OCI-LY1 (cell line): Measurements from ENCODE around the gene FLYWCH1.

Experiments used
- H2AFZ ChIP-seq: fragments of 200-600 bp; sonication (generic), shearing (Covaris generic); 2 replicates; pipeline ENCODE4 v1.6.0; 2014; ENCODE audit warnings: antibody characterized with exemption, mild to moderate bottlenecking, low read length
- H3F3A ChIP-seq: fragments of 200-600 bp; sonication (generic), shearing (Covaris generic); 2 replicates; pipeline ENCODE4 v1.6.0; 2014; ENCODE audit warnings: mild to moderate bottlenecking, antibody characterized with exemption, low read length, moderate library complexity; ENCODE audit not compliant: insufficient read depth
- H3K27ac ChIP-seq: fragments of 200-600 bp; sonication (generic); 2 replicates; pipeline ENCODE4 v1.5.1; 2014; ENCODE audit warnings: low read length, mixed run types, mild to moderate bottlenecking, low read depth; ENCODE audit not compliant: poor library complexity, severe bottlenecking
- H3K27me3 ChIP-seq: fragments of 200-600 bp; sonication (generic); 2 replicates; pipeline ENCODE4 v1.6.0; 2014; ENCODE audit warnings: antibody characterized with exemption, mild to moderate bottlenecking, low read length, moderate library complexity; ENCODE audit not compliant: insufficient read depth
- H3K36me3 ChIP-seq: fragments of 200-600 bp; sonication (generic); 2 replicates; pipeline ENCODE4 v1.6.1; 2014; ENCODE audit warnings: mild to moderate bottlenecking, antibody characterized with exemption, low read length, moderate library complexity, mixed read lengths; ENCODE audit not compliant: insufficient read depth
- H3K4me1 ChIP-seq: fragments of 200-600 bp; sonication (generic); 2 replicates; pipeline ENCODE4 v1.5.1; 2014; ENCODE audit warnings: mild to moderate bottlenecking, low read length, moderate library complexity; ENCODE audit not compliant: insufficient read depth, severe bottlenecking
- H3K4me2 ChIP-seq: fragments of 200-600 bp; sonication (generic), shearing (Covaris generic); 2 replicates; pipeline ENCODE4 v1.6.1; 2014; ENCODE audit warnings: low read length
- H3K4me3 ChIP-seq: fragments of 200-600 bp; sonication (generic); 2 replicates; pipeline ENCODE4 v1.5.1; 2014; ENCODE audit warnings: low read length, low read depth, mild to moderate bottlenecking, mixed read lengths; ENCODE audit not compliant: poor library complexity, severe bottlenecking
- H3K79me2 ChIP-seq: fragments of 200-600 bp; shearing (Covaris generic); 2 replicates; pipeline ENCODE4 v1.6.1; 2016; ENCODE audit warnings: mixed run types, low read length, mixed read lengths; ENCODE audit not compliant: insufficient read depth
- H3K9ac ChIP-seq: fragments of 200-600 bp; sonication (generic), shearing (Covaris generic); 2 replicates; pipeline ENCODE4 v1.6.1; 2014; ENCODE audit warnings: mild to moderate bottlenecking, low read length, mixed read lengths
- H3K9me2 ChIP-seq: fragments of 200-600 bp; sonication (generic), shearing (Covaris generic); 2 replicates; pipeline ENCODE4 v1.6.1; 2014; ENCODE audit warnings: low read depth, mild to moderate bottlenecking, low read length, mixed read lengths
- H3K9me3 ChIP-seq: fragments of 200-600 bp; shearing (Covaris generic); 2 replicates; pipeline ENCODE4 v1.6.1; 2014; ENCODE audit warnings: low read length, mixed read lengths
- H4K20me1 ChIP-seq: fragments of 200-600 bp; sonication (generic), shearing (Covaris generic); 2 replicates; pipeline ENCODE4 v1.6.0; 2016; ENCODE audit warnings: mild to moderate bottlenecking, low read length; ENCODE audit not compliant: insufficient read depth
- EZH2 ChIP-seq: fragments of 200-600 bp; sonication (generic), shearing (Covaris generic); IDR thresholded peaks from 2 replicates; pipeline ENCODE4 v1.8.0; 2017; ENCODE audit warnings: borderline replicate concordance, mixed run types, mild to moderate bottlenecking, antibody characterized with exemption, low read length, moderate library complexity, mixed read lengths
- TF ChIP-seq, protein P1 (sequence below): fragments of 200-600 bp; sonication (generic), shearing (Covaris generic); IDR thresholded peaks from 2 replicates; pipeline ENCODE4 v1.5.1; 2017; ENCODE audit warnings: mild to moderate bottlenecking, antibody characterized with exemption, low read length, moderate library complexity, mixed read lengths

Gene FLYWCH1

GRCh38 chr16:2981177-2981898 lies 69.6 kb downstream of the FLYWCH1 start:
- no peaks in the 10 kb centered on the region for H3K9me2 ChIP-seq
- peak overlapping the region; percentile 85 for H3K4me2 ChIP-seq
- no peak overlapping the region for H2AFZ ChIP-seq
- H4K20me1 ChIP-seq, result no peaks in the 10 kb centered on the region
- peak overlapping the region; percentile 91; the same call in 1 of the 2 replicates for H3K9ac ChIP-seq
- H3K4me1 ChIP-seq, result peaks cover 49% of the 10 kb centered on the region
- H3K9me3 ChIP-seq, result no peaks in the 10 kb centered on the region
- peak overlapping the region; percentile 96 for H3K4me3 ChIP-seq
- peaks cover 3% of the 10 kb centered on the region; the same call in 1 of the 2 replicates for H3K79me2 ChIP-seq
- peaks cover 20% of the 10 kb centered on the region for H3K36me3 ChIP-seq
- H3K27ac ChIP-seq, result no peak overlapping the region
- H3K27me3 ChIP-seq, result no peaks in the 10 kb centered on the region
- TF ChIP-seq, protein P1, sequence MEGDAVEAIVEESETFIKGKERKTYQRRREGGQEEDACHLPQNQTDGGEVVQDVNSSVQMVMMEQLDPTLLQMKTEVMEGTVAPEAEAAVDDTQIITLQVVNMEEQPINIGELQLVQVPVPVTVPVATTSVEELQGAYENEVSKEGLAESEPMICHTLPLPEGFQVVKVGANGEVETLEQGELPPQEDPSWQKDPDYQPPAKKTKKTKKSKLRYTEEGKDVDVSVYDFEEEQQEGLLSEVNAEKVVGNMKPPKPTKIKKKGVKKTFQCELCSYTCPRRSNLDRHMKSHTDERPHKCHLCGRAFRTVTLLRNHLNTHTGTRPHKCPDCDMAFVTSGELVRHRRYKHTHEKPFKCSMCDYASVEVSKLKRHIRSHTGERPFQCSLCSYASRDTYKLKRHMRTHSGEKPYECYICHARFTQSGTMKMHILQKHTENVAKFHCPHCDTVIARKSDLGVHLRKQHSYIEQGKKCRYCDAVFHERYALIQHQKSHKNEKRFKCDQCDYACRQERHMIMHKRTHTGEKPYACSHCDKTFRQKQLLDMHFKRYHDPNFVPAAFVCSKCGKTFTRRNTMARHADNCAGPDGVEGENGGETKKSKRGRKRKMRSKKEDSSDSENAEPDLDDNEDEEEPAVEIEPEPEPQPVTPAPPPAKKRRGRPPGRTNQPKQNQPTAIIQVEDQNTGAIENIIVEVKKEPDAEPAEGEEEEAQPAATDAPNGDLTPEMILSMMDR, result no peak
- TF ChIP-seq EZH2, result no peak
- no peaks in the 10 kb centered on the region for H3F3A ChIP-seq

DNA sequence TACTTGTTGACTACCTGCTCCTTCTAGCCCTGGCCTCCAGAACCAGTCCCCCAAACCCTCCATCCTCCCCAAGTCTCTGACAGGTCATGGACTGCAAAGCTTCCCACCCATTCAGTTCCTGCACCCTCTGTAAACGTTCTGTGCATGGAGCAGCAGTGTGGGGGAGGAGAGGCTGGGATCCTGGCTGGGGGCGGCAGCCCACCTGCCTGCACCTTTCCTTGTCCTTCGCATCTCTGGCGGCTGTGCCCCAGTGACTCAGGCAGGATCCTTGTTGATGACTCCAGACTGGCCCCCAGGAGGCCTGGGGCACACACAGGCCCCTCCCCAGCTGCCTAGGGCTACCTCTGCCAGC lies 70.1 kb downstream of the FLYWCH1 start:
- H3K9ac ChIP-seq, result no peak overlapping the region
- no peak overlapping the region for H3K4me2 ChIP-seq
- H3F3A ChIP-seq, result no peaks in the 10 kb centered on the region
- no peak overlapping the region for H3K27ac ChIP-seq
- peaks cover 3% of the 10 kb centered on the region; the same call in 1 of the 2 replicates for H3K79me2 ChIP-seq
- peaks cover 15% of the 10 kb centered on the region; the same call in 1 of the 2 replicates for H3K36me3 ChIP-seq
- H3K9me2 ChIP-seq, result no peaks in the 10 kb centered on the region
- H3K4me1 ChIP-seq, result peaks cover 49% of the 10 kb centered on the region
- no peaks in the 10 kb centered on the region for H3K9me3 ChIP-seq
- no peaks in the 10 kb centered on the region for H4K20me1 ChIP-seq
- H2AFZ ChIP-seq, result no peak overlapping the region
- TF ChIP-seq, protein P1, result no peak
- no peak for TF ChIP-seq EZH2
- no peak overlapping the region for H3K4me3 ChIP-seq
- peaks cover 3% of the 10 kb centered on the region; the same call in 1 of the 2 replicates for H3K27me3 ChIP-seq

- Histone ChIP-seq H3K9ac (no peak overlapping the region), H3K4me2 (no peak overlapping the region), H2AFZ (no peak overlapping the region), H3F3A (no peaks in the 10 kb centered on the region), H3K4me3 (no peak overlapping the region), H3K79me2 (peaks cover 3% of the 10 kb centered on the region; the same call in 1 of the 2 replicates), H3K27me3 (peaks cover 3% of the 10 kb centered on the region; the same call in 1 of the 2 replicates), H3K36me3 (peaks cover 10% of the 10 kb centered on the region; the same call in 1 of the 2 replicates), H3K9me3 (no peaks in the 10 kb centered on the region), H3K9me2 (no peaks in the 10 kb centered on the region), H3K4me1 (peaks cover 46% of the 10 kb centered on the region), H4K20me1 (no peaks in the 10 kb centered on the region), H3K27ac (no peak overlapping the region)
- TF ChIP-seq, protein P1, result no peak
- no peak for TF ChIP-seq EZH2
Measured at GRCh38 chr16:2982402-2982801, 70.7 kb downstream of the FLYWCH1 start.
